CD4-positive, alpha-beta T cell treated with Interleukin-21 for 1 hour (primary cell): ENCODE measurements around the gene PCK1.

Source experiments
- DNase-seq: peaks from one replicate; pipeline ENCODE4 v3.0.0-alpha.2; 2020

Gene PCK1

DNA sequence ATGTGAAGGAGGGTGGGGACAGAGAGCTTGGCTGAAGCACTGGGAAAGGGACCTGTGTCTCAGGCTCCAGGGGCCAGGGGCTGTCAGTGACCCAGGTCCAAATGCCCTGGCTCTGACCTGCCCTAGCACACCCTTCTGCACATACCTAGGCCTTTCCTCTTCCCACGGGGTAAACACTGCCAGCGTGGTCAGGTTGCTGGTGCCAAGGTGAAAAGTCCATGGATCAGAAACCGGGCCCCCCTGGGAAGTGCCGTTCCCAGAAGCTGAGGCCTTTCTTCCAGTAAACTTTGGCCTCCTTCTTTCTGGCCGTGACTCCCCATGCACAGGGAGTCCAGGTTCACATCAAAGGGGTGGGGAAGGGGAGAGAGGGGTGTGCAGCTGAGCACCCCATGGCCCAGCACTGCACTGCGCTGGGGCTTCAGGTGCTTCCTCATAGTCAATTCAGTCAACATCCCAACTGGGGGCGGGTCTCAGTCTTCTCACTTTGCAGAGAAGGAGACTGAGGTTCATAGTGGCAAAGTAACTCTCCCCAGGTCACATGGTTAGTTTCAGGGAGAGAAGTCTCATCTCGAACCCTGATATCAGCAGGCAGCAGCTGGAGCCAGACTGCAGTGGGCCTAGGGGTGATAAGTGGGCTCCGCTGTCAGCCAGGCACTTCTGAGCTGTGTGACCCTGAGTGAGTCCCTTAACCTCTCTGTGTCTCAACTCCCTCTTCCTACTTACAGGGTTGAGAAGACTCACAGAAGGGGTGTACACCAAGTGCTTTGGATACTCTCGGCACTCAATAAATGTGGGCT is 17.0 kb downstream of the PCK1 start:
- no peak for DNase-seq

DNA sequence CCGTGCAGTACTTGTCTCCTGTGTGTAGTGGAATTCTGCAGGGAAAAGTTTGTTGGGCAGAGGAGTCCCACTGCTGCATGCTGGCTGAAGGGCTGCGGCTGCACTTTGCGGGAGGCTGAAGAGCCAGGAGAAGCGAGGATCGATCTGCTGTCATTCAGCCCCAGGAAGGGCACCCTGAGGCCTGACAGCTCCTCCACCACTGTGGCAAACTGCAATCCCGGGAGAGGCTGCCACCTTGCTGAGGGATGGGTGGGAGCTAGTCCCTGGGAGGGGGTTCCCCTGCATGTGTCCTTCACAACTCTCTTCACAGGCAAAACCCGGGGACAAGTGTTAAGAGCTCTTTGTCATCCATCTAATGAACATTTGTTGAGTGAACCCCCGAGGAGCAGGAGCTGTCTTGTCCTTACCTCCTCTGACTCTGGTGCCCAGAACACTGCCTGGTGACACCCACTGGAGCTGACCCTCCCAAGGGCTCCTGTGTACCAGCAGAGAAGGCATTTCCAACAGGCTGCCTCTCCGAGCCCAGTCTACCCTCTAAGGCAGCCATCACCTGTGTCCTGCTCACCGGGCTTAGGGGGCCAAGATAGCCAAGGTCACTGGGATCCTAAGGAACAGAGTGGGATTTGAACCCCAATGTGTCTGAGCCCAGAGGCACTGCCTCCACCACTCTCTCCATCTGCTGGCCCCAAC is 17.7 kb downstream of the PCK1 start:
- DNase-seq: no peak

DNA sequence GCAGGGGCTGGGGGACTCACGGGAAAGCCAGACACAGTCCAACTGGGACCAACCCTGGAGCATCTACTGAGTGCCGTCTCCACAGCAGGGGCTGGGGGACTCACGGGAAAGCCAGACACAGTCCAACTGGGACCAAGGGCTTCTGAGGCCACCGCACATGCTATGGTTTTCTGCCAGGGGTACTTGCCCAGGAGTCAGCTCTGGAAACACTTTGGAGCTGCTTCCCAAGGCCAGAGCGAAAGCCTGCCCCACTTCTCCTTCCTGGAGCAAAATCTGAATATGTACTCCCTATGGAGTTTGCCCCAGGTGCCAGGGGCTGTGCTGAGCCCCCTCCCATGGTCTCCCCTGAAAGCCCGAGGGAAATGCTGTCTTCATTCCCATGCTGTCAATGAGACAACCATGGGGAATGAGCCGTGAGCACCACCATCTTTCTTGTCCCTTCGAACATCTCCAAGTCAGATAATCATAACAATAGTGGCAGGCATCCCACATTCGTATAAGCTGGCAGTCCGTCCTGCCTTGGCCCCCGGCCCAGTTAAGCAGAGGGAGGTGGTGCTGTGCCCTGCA is 18.5 kb downstream of the PCK1 start:
- DNase-seq: no peak

DNA sequence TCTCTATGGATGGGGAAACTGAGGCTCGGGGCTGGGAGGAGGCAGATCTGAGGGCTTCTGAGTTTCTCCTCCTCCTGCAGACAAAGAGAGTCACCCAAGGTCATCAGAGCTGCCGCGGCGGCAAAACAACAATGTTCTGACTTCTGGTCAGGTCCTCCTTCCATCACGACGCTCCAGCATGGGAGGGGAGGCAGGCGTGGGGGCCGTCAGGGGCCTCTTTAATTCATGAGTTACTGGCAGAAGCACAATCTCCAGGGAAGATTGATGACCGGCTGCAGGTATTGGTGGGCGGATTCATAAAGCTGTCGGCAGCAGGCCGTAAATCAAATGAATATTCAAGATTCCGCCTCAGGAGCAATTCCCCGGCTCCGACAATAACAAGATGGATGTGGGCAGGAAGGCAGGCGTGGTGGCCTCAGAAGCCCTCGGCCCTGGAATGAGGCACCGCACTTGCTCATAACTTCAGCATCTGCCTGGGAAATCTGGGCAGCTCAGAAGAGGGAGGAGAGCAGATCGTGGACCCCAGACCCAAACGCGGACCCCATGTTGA is 19.1 kb downstream of the PCK1 start:
- DNase-seq: no peak

DNA sequence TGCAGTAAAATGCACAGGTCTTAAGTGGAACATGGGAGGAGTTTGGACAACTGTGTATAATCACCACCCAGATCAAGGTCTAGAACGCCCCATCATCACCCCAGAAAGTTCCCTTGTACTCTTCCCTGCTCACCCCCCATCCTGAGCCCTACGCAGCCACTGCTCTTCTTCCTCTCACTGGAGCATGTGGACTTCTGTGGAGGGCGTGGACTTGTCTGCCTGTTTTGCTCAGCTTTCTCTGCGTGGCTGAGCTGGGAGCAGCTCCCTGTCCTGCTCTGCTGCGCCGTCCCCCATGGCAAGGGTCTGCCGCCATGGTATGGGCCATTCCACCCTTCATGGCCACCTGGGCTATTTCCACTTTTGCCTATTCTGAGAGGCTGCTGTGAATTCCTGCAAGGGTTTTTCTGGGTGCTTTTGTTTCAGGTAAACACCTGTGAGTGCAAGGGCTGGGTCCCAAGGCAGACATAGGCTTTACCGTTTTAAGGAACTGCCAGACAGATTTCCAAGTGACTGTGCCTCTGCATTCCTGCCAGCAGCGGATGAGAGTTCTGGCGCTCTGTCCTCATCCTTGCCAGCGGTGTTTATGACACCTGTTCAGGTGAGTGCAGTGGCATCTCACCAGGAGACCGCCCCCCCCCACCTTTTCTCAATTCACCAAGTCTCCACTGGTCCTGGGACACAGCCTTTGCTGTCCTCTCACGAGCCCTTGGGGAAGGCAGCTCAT is 19.7 kb downstream of the PCK1 start:
- DNase-seq: no peak

DNA sequence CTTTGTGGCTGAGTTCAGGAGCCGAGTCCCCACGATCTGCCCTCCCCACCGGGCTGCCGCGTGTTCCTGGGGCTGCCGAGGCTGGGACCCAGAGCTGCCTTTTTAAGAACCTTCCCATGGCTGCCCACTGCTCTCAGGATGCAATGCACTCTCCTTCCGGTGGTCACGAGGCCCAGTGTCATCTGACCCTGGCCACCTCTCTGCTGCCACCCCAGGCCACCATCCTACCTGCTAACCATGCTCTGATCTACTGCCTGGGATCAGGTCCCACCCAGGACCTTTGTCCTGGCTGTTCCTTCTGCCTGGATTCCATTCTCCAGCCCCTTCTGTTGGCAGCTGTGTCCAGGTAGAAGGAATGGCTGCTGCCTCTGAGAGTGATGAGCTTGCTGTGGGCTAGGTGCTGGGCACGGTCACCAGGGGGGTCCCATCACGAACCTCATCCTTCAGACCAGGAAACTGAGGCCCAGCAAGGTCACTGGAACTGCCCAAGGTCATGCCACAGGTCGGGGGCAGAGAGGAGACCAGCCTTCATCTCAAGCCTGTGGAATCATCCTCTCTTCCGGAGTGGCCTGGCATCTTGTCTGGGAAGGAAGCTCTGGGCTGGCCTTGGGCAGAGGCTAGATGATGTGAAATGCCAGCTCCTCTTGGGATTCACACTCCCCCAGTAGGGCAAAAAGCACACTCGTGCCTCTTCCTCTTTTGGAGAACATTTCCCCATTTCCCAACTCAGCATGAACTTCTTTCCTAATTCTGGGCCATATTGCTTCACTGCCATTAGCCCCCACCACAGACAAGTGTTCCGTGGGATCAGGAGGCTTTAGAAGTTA is 20.5 kb downstream of the PCK1 start:
- DNase-seq: no peak

DNA sequence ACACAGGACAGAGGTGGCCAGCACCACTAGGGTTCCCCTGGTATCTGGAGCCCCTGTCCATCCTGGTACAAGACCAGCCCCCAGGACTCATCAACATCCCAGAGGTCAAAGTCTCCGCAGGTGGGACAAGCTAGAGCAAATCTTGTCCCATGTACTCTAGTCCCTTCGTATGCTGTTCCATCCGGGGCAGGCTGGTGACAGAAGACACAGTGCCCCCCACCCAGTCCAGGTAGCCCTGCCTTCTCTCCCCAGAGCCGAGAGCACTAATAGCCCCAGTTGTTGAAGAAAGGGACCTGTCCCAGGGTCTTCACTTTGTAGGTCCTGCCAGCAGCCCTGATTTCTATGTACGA is 21.1 kb downstream of the PCK1 start:
- DNase-seq: no peak

DNA sequence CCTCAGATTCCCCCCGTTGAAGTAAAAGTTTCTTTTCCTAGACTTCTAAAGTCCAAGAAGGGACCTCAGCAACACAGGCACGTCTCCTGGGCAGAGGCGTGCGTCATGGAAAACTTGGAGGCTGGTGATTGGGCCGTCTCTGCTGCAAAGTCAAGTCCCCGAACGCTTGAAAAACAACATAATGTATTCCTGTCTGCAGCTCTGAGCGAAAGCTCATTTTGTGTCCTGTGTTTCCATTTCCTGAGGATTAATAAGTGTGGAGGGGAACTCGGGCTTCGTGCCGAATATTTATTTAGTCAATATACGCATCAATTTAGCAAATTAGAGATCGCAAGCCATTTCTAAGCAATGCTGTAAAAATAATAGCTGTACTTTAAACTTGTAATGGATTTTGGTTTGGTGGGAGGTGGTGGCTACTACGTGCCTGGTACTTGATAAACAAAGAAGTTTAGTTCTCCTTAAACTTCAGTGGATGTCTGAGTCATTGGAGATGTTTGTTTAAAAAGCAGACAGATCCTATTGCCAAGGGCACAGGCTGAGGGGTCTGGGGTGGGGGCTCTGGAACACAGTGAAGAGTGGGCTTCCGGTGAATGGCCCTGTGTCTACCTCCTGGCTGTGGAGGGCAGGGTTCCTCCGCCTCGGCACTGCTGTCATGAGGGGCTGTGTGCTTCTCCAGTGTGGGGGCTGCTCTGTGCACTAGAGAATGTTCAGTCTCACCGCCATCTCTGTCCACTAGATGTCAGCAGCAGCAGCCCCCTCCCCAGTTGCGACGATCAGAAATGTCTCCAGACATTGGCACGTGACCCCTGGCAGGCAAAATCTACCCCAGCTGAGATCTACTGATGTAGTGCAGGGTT is 21.8 kb downstream of the PCK1 start:
- DNase-seq: no peak

DNA sequence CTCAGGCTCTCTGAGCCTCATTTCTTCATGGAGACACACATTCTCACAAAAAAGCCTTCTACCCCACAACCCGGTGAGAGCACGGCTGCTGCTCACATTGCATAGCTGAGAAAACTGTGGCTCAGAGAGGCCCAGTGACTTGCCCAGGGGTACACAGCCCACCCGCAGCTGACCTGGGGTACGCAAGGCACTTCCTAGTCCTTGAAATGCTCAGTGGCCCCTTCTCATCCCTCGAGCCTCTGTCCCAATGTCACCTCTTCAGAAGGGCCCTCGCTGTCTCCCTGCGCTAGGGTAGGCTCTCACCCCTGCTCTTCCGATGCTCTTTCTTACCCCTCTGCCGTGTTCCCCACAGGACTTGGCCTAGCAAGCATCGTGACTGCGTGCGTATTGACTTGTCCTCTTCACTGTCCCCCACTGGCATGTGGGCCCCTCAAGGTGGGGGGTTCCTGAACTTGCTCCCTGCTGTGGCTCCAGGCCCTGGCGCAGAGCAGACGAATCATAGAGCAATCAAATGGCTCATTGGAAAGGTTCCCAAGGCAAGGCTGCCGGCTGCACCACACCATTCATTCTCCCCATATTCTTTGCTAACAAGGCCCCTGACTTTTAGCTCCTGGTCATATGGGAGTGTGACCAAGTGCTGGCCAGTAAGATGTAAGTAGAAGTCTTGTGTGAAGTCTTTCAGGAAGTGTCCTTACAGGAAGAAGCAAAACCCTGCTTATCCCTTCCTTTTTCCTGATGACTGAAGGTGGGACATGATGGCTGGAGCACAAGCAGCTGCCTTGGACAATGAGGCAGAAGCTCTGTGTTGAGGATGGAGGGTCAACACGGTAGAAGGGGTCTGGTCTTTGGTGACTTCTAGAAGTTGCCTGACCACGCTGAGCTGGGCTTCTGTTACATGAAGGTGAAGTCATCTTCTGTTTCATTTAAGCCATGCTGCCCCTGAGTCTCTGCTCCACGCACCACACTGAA is 22.7 kb downstream of the PCK1 start:
- DNase-seq: no peak

DNA sequence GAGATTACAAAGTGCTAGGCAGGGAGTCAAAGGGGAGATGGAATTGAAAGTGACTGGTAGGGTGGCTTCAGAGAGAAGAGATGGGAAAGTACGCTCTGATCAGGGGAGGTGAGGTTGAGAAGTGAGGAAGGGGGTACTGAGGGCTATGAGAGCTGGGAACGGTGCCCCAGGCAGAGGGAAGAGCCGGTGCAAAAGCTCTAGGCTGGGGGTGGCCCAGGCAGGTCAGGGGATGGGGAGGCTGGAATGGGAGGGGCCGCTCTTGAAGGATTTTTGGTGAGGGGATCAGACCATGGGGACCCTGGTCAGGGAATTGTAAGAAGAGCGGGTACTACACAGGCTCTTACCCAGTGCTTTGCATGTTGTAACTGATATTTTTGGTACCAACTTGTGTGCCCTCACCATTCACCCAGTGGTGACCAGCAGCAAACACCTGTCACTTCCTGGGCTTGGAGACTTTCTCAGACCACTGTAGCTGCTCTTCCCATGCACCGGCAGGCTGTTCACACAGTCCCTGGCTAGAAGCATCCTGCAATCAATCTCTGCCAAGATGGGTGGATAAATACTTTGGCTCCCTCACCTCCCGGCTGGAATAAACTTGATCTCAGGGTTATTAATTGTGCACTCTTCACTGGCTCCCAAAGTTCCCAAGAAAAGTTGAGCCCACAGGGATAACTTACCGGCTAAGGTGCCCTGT is 24.0 kb downstream of the PCK1 start:
- DNase-seq: no peak

DNA sequence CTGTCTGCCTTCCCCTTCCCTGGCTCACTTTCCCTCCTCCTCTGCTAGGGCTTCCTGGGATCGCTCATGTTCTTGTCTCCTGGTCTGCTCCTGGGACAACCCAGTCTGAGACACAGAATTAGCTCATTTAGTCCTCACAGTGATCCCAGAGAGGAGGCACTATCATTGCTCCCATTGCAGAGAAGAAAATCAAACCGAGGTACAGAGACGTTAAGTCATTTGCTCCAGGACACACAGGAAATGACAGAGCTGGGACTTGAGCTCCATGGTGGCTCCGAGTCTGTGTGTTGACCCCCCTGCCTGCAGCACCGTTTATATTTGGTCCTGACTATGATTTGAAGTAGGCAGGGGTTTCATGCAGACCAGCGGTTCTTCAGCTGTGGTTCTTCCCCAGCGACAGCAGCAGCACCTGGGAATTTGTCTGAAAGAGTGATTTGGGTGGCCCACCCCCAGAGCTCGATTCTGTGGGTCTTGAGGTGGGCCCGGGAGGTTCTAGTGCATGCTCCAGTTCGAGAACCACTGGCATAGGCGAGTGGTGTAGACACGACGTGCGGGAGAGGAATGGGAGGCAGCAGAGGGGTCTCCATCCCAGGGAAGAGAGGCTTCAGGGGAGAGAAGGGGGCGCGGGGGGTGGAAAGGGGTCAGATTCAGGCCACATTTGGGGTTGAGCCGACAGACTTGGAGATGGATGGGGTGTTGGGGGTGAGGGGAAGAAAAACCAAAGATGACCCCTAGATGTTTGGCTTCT is 24.7 kb downstream of the PCK1 start:
- DNase-seq: no peak

DNA sequence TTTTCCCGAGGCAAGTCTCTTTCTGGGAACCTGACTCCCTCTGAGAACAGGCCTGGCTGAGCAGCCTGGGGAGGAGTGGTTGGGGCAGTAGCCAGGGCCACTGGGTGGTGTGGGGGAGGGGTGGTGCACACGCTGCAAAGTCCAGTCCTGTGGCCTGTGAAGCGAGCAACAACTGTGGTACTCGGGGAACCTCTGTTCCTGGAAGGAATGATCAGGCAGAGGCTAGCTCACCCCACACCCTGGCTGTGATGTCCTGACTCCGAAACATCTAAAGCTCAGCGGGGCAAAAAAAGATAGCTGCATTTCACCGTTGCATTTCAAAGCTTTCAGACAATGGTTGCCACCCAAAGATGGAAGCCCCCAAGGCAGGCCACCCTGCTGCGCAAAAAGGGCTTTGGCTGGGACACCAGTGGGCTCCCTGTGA is 25.5 kb downstream of the PCK1 start:
- DNase-seq: no peak

DNA sequence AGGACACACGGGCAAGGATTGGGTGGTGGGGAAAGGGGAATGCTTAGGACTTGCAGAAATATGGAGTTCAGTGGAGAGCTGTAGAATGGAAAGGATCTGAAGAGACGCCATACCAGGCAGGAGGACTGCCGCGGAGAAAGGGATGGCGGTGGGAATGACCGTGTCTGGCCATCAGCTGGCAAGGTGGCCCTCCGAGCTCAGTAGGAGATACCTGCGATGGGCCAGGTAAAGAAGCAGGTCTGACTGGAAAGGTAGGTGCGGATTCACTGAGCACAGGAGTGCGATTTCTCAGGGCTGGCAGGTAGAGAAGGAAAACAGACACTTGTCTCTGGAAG is 26.0 kb downstream of the PCK1 start:
- no peak for DNase-seq

DNA sequence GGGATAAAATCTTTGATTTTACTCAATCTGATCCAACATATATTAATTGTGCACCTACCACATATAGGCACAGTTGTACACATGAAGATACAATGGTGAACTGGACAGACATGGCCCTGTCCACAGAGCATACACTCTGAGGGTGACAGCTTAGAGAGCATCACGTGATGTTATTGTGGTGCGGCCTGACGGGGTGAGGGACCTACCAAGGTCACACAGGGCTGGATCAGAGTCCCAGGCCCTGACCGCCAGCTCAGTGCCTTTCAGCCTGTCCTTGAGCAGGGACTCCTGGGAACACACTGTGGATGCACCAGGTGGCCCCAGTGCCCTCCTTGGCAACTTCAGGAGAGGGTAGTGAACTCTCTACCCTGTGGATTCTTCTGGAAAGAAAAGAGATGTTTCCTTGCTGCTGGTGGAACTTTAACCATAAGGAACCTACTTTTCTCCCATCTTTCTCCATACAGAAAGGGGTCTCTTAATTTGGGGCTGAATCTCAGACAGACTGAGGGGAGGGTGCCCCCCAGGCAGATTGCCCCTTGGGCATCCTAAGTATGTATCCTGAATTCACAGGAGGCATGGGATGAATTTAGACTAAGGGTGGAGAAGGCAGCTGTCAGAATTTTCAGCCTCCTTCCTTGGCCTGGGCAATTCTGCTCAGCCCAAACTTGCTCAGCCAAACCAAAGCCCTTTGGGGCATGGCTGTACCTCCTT is 26.5 kb downstream of the PCK1 start:
- DNase-seq: no peak

DNA sequence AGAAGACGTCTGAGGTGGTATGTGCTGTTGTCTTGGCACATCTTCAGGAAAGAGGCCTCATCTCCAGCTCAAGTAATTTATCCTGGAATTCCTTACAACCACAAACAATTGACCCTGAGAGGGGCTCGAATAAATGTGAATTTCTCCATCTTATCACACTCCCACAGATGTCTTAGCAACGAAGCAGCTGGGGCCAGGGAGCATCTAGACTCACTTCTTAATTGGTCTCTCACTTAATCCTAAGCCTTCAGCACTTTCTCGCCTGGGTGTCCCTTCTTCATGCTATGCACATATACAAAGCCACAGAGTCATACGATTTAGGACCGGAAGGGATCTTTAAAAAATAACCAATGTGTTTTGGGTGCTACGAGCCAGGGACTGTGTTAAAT is 27.1 kb downstream of the PCK1 start:
- no peak for DNase-seq

DNA sequence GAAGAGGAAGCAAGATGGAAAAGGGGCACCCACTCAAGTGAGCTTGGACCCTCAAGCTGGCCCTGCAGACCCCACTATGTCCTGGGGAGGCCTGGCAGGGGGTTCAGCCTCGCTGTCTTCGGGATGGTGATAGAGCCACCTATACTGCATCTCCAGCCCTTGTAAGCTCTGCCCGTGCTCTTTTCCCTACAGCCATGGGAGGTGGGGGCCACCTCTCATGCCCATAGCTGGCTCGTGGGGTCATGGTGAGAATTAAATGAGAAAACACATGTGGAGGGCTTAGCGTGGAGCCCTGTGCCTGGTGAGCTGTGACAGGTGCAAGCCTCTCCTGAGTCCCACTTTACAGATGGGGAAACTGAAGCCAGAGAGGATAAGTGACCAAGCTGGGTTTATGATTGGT is 27.7 kb downstream of the PCK1 start:
- DNase-seq: no peak

DNA sequence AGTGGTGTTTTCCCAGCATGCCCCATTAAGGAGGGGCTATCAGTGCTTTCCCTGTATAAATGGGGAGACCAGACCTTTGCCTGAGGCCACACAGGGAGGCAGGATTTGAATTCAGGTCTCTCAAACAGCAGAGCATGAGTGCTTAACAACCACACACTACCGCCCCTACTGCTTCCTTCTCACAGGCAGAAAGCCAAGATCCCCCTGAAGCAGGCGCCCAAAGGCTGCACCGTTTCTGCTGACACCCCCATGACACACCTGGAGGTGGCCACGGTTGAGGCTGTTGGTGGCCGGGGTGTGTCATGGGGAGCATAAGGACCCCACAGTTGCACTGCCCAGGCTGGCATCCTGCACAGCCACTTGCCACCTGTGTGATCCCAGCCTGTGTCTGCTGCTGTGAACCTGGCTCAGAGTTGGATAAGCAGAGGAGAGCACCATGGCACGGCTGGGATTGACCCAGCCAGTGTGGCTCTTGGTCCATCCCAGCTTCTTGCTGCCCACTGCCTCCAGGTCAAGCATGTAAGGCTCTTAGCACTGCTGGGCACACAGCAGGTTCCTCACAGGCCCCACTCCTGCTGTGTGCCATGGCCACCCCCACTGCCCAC is 28.3 kb downstream of the PCK1 start:
- no peak for DNase-seq
